HEK293T (cell line): ENCODE data around the gene AP3D1.
"Not testable (repeated sequence)": the region's sequence is repeated elsewhere in the genome, so short reads cannot be mapped to it uniquely, and the experiment has no call there.

Source experiments
- CTCF ChIA-PET: fragments of 350-600 bp; formaldehyde crosslinking; extraction: SDS; loops from one replicate; lab custom pipeline; 2021; ENCODE audit warnings: antibody characterized with exemption, inconsistent platforms; lab: Yijun Ruan, JAX
- POLR2A ChIA-PET: fragments of 350-600 bp; formaldehyde crosslinking; extraction: SDS; loops from one replicate; lab custom pipeline; 2020; ENCODE audit warnings: antibody characterized with exemption, inconsistent platforms; lab: Yijun Ruan, JAX
- DNase-seq: peaks from one replicate; pipeline ENCODE4 v3.0.0; 2012; ENCODE audit warnings: mixed read lengths; ENCODE audit errors: extremely low spot score
- ARNT ChIP-seq: fragments of 450-650 bp; IDR thresholded peaks from 2 replicates; pipeline ENCODE4 v1.6.1; 2017; ENCODE audit warnings: mild to moderate bottlenecking
- BHLHE40 ChIP-seq: fragments of 450-650 bp; IDR thresholded peaks from 2 replicates; pipeline ENCODE4 v1.6.1; 2016; ENCODE audit warnings: mild to moderate bottlenecking, moderate library complexity, borderline replicate concordance
- CTBP1 ChIP-seq: fragments of 450-650 bp; IDR thresholded peaks from 2 replicates; pipeline ENCODE4 v1.6.1; 2016; ENCODE audit warnings: borderline replicate concordance
- ELF4 ChIP-seq: fragments of 450-650 bp; IDR thresholded peaks from 2 replicates; pipeline ENCODE4 v1.6.1; 2017; ENCODE audit warnings: antibody characterized with exemption
- FOXA1 ChIP-seq: fragments of 450-650 bp; IDR thresholded peaks from 2 replicates; pipeline ENCODE4 v1.6.1; 2016; ENCODE audit warnings: mild to moderate bottlenecking
- FOXK2 ChIP-seq: fragments of 450-650 bp; IDR thresholded peaks from 2 replicates; pipeline ENCODE4 v1.6.1; 2016; ENCODE audit warnings: mild to moderate bottlenecking
- FOXM1 ChIP-seq: fragments of 450-650 bp; IDR thresholded peaks from 2 replicates; pipeline ENCODE4 v1.6.1; 2017; ENCODE audit warnings: mild to moderate bottlenecking, borderline replicate concordance
- HDGF ChIP-seq: fragments of 450-650 bp; IDR thresholded peaks from 2 replicates; pipeline ENCODE4 v1.6.1; 2017; ENCODE audit warnings: antibody characterized with exemption, borderline replicate concordance
- L3MBTL2 ChIP-seq: fragments of 450-650 bp; conservative IDR thresholded peaks from 2 replicates; pipeline ENCODE4 v1.6.1; 2016; ENCODE audit warnings: mild to moderate bottlenecking
- LEF1 ChIP-seq: fragments of 450-650 bp; IDR thresholded peaks from 2 replicates; pipeline ENCODE4 v1.6.1; 2017; ENCODE audit warnings: mild to moderate bottlenecking, borderline replicate concordance
- NFRKB ChIP-seq: fragments of 450-650 bp; IDR thresholded peaks from 2 replicates; pipeline ENCODE4 v1.6.1; 2016; ENCODE audit warnings: mild to moderate bottlenecking, moderate library complexity
- SP1 ChIP-seq: fragments of 450-650 bp; IDR thresholded peaks from 2 replicates; pipeline ENCODE4 v1.6.1; 2017
- SUZ12 ChIP-seq: fragments of 450-650 bp; IDR thresholded peaks from 2 replicates; pipeline ENCODE4 v1.6.1; 2016; ENCODE audit warnings: mild to moderate bottlenecking
- TARDBP ChIP-seq: fragments of 450-650 bp; IDR thresholded peaks from 2 replicates; pipeline ENCODE4 v1.6.1; 2016
- ZNF384 ChIP-seq: fragments of 450-650 bp; IDR thresholded peaks from 2 replicates; pipeline ENCODE4 v1.6.1; 2016
- TF ChIP-seq, protein P1 (sequence below): fragments of 450-650 bp; IDR thresholded peaks from 2 replicates; pipeline ENCODE4 v1.6.1; 2016

Gene AP3D1

DNA sequence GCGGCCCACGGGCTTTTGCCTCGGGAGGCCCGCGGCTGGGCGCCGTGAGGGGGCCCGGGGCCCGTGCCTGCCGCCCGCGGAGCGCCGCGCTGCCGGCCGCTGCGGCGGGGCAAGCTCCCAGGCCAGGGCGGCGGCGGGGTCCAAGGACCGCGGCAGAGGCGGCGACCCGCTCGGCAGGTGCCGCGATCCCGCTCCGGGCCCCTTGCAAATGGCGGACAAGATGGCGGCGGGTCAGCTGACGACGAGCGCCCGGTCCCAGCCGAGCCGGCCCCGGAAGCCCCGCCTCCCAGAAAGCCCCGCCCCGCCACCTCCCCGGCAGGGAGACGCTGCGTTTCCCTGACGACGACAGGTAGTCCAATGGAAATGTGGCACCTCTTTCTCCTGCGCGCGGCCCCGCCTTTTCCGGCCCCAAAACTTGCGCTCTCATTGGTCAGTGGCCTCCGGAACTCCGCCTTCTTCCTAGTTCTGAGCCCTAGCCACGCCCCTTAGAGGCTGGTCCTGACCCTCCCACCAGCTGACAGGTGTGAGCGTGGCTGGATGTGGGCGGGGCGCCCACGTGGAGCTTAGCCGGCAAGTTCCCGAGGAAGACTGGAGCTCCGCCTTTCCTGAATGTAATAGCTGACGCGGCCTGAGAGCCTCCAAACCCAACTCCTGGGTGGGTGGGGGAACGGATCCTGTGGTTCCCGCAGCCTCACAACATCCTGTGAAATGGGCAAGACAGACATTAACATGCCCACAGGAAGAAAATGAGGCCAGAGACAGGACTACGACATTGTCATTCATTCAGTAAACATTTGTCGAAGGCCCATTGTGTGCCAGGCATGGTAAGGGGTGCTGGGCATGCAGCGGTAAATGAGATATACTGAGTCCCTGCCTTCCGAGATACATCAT lies at the start of gene AP3D1:
Gene AP3D1 (minus strand): TSS at position 228 of the 891 bp plus-strand sequence. CDS start 232 bp downstream, outside the sequence.
- TF ChIP-seq, protein P1, sequence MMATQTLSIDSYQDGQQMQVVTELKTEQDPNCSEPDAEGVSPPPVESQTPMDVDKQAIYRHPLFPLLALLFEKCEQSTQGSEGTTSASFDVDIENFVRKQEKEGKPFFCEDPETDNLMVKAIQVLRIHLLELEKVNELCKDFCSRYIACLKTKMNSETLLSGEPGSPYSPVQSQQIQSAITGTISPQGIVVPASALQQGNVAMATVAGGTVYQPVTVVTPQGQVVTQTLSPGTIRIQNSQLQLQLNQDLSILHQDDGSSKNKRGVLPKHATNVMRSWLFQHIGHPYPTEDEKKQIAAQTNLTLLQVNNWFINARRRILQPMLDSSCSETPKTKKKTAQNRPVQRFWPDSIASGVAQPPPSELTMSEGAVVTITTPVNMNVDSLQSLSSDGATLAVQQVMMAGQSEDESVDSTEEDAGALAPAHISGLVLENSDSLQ: peak; percentile 73
- TF ChIP-seq HDGF: no peak; the same call in 1 of the 2 replicates
- peak; percentile 99 for DNase-seq
- CTCF ChIA-PET: interaction anchor here (0.6 to 0.7 kb wide), 2 partner anchors 166 to 632 kb away, joined by 3 read pairs; no protein-coding TSS in a partner anchor
- POLR2A ChIA-PET: interaction anchor here (0.9 to 1.3 kb wide), 4 partner anchors 14 to 120 kb away, joined by 3 to 5 read pairs (median 4); partner anchors contain the start of genes MKNK2 and PLEKHJ1

DNA sequence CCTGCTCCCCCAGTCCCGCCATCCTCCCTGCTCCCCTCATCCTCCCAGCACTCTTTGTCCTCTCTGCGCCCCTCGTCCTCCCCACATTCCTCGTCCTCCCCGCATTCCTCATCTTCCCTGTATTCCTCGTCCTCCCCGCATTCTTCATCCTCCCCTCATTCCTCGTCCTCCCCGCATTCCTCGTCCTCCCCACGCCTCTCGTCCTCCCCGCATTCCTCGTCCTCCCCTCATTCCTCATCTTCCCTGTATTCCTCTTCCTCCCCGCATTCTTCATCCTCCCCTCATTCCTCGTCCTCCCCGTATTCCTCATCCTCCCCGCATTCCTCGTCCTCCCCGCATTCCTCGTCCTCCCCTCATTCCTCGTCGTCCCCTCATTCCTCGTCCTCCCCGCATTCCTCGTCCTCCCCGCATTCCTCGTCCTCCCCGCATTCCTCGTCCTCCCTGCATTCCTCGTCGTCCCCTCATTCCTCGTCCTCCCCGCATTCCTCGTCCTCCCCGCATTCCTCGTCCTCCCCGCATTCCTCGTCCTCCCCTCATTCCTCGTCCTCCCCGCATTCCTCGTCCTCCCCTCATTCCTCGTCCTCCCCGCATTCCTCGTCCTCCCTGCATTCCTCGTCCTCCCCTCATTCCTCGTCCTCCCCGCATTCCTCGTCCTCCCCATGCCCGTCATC lies 49.4 kb upstream of the AP3D1 start:
- DNase-seq, POLR2A ChIA-PET, CTCF ChIA-PET: not testable (repeated sequence)

DNA sequence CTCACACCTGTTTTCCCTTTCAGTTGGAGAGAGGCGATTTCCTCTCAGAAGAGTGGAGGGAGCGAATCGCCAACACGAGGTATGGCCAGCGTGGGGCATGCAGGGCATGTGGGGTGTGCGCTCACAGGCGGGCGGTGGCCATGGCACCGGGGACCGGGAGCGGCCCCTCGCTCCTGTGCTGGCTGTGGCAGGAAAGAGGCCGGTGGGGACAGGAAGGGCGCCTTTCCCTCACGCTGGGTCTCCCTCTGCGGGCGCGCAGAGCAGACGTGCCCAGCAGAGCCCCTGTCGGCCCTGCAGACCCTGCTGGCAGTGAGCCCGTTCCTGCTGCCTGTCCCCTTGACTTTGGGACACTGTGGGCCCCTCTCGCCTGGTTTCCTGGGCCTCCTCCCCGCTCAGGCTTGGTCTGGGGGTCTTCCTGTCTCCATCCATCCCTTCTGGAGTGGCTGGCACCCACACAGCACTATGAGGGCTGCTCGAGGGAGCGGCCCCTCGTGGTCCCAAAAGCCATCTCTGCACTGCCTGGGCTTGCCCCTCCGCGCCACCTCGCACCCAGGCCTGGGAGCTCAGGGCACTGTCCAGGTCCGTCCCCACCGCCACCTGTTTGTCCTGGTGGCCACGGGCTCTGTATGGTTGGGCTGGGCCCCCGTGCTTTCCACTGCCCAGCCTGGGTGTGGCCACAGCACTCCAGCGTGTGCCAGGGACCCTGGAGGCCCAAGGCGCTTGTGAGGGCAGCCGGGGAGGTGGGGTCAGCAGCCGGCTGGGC lies 48.7 kb upstream of the AP3D1 start:
- TF ChIP-seq LEF1 (no peak), FOXA1 (no peak), ZNF384 (no peak), TARDBP (no peak), NFRKB (no peak), SP1 (no peak), L3MBTL2 (no peak), FOXK2 (no peak), SUZ12 (no peak), CTBP1 (no peak), ELF4 (no peak), ARNT (no peak), HDGF (no peak), FOXM1 (no peak), BHLHE40 (no peak)
- TF ChIP-seq, protein P1: no peak
- no peak for DNase-seq
- POLR2A ChIA-PET: no interaction called here
- CTCF ChIA-PET: interaction anchor here (0.6 to 1.3 kb wide), 4 partner anchors 13 to 44 kb away, joined by 3 to 5 read pairs (median 4); no protein-coding TSS in a partner anchor

DNA sequence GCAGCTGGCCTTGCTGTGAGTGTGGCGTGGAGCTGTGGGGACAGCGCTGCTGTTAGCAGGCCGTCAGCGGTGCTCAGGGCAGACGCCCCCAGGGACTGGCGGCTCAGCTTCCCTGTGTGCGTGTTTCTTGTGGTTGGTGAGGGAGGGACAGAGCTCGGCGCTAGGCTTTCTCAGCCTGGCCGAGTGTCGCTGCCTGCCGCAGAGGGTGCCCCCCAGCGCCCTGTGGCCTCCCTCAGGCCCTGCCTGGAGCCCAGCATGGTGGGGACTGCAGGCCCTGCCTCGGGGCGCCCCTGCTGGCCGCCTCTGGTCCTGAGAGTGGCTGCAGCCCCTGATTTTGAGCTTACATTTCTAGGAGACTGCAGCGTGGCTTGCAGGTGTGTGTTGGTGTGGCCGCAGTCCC lies 47.8 kb upstream of the AP3D1 start:
- CTCF ChIA-PET: interaction anchor here (0.6 to 1.3 kb wide), 4 partner anchors 12 to 43 kb away, joined by 3 to 5 read pairs (median 4); no protein-coding TSS in a partner anchor
- POLR2A ChIA-PET: no interaction called here
- TF ChIP-seq CTBP1 (no peak), BHLHE40 (no peak), HDGF (no peak), SP1 (no peak)
- TF ChIP-seq, protein P1: no peak
- peak; percentile 62 for DNase-seq

DNA sequence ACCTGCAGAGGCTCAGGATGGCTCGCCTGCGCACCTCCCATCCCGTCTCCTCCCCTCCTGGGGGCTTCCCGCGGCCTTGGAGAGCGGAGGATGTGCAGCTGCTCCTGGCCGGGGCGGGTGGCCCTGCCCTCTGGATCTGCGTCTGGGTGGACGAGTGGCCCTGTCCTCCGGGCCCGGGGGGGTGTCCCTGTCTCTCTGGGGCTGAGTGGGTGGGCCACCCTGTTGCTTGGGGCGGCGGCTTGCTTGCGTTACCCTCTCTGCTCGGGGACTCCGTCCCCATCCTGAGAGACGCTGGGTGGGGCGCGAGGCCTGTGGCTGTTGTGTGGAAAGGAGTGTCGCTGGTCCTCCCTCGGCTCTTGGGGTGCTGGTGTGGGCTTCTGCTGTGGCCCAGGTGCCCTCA lies 47.0 kb upstream of the AP3D1 start:
- no peak for DNase-seq
- TF ChIP-seq, protein P1: no peak
- TF ChIP-seq SP1 (no peak), FOXK2 (no peak), ARNT (no peak), BHLHE40 (no peak), L3MBTL2 (no peak), CTBP1 (no peak), SUZ12 (no peak), HDGF (no peak), LEF1 (no peak), ELF4 (no peak)
- CTCF ChIA-PET: no interaction called here
- POLR2A ChIA-PET: no interaction called here
